Measurements from ENCODE around the gene NME3. TPM values are rescaled to one million over a fixed set of nuclear protein-coding genes. Genes with fewer than 3 reads are reported as not detected.

The NME3 gene
- total and polyA plus RNA-seq, 2 of the 13 experiments (the other 11 are each of a cell fraction or from before 2014, with no cell fraction given), result 10.4 to 15.9 TPM

- TF ChIP-seq SUZ12 (IDR thresholded peaks at IDR 0.05; ENCODE audit: low read depth, low read length) (no peak), ZNF180 (CRISPR knock-in tag; IDR thresholded peaks at IDR 0.05; ENCODE audit: borderline replicate concordance, low read depth) (no peak), NR0B2 (CRISPR knock-in tag; IDR thresholded peaks at IDR 0.05) (peak; percentile 50; the same call in 1 of the 2 replicates), NRL (CRISPR knock-in tag; IDR thresholded peaks at IDR 0.05; ENCODE audit: borderline replicate concordance) (peak; percentile 57; the same call in 1 of the 2 replicates), ZNF609 (CRISPR knock-in tag; IDR thresholded peaks at IDR 0.05; ENCODE audit: borderline replicate concordance) (peak; percentile 70), PHF5A (CRISPR knock-in tag; IDR thresholded peaks at IDR 0.05; ENCODE audit: low read depth, unreplicated experiment) (no peak), ZBTB34 (CRISPR knock-in tag; IDR thresholded peaks at IDR 0.05) (no peak), SMAD1 (CRISPR knock-in tag; IDR thresholded peaks at IDR 0.05; ENCODE audit: borderline replicate concordance, low read depth) (no peak), ATAD3A (CRISPR knock-in tag; IDR thresholded peaks at IDR 0.05) (no peak), GRHL1 (CRISPR knock-in tag; conservative IDR thresholded peaks at IDR 0.05) (no peak), NFKB2 (CRISPR knock-in tag; IDR thresholded peaks at IDR 0.05; ENCODE audit: borderline replicate concordance) (peak; percentile 60; the same call in 1 of the 2 replicates), HES4 (CRISPR knock-in tag; IDR thresholded peaks at IDR 0.05; ENCODE audit: borderline replicate concordance) (no peak)
- TF ChIP-seq, protein P1, sequence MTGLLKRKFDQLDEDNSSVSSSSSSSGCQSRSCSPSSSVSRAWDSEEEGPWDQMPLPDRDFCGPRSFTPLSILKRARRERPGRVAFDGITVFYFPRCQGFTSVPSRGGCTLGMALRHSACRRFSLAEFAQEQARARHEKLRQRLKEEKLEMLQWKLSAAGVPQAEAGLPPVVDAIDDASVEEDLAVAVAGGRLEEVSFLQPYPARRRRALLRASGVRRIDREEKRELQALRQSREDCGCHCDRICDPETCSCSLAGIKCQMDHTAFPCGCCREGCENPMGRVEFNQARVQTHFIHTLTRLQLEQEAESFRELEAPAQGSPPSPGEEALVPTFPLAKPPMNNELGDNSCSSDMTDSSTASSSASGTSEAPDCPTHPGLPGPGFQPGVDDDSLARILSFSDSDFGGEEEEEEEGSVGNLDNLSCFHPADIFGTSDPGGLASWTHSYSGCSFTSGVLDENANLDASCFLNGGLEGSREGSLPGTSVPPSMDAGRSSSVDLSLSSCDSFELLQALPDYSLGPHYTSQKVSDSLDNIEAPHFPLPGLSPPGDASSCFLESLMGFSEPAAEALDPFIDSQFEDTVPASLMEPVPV (CRISPR knock-in tag; IDR thresholded peaks at IDR 0.05), result no peak
- TF ChIP-seq, protein P2, sequence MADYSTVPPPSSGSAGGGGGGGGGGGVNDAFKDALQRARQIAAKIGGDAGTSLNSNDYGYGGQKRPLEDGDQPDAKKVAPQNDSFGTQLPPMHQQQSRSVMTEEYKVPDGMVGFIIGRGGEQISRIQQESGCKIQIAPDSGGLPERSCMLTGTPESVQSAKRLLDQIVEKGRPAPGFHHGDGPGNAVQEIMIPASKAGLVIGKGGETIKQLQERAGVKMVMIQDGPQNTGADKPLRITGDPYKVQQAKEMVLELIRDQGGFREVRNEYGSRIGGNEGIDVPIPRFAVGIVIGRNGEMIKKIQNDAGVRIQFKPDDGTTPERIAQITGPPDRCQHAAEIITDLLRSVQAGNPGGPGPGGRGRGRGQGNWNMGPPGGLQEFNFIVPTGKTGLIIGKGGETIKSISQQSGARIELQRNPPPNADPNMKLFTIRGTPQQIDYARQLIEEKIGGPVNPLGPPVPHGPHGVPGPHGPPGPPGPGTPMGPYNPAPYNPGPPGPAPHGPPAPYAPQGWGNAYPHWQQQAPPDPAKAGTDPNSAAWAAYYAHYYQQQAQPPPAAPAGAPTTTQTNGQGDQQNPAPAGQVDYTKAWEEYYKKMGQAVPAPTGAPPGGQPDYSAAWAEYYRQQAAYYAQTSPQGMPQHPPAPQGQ (CRISPR knock-in tag; IDR thresholded peaks at IDR 0.05; ENCODE audit: borderline replicate concordance), result no peak
- TF ChIP-seq, protein P3, sequence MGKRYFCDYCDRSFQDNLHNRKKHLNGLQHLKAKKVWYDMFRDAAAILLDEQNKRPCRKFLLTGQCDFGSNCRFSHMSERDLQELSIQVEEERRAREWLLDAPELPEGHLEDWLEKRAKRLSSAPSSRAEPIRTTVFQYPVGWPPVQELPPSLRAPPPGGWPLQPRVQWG (CRISPR knock-in tag; IDR thresholded peaks at IDR 0.05; ENCODE audit: borderline replicate concordance, low read depth), result no peak
Observed at GRCh38 chr16:1794221-1794871, 23.0 kb upstream of the NME3 start (continued).

All from HepG2 (cell line).